Esophagus squamous epithelium (tissue), 4 donors: ENCODE results near the gene UCKL1.

ENCODE experiments used
- POLR2A ChIP-seq, 4 donors: fragments of 450-650 bp; IDR thresholded peaks; one replicate each; pipeline ENCODE4 v1.6.1; 2017; ENCODE audit warnings: antibody characterized with exemption in 4 of 4, mild to moderate bottlenecking in 4 of 4, moderate library complexity in 3 of 4
- TF ChIP-seq, protein P1 (sequence below), 6 experiments: fragments of 450-650 bp in 4 of 6; fragments of 200-600 bp in 2 of 6; sonication (generic) in 2 of 6; IDR thresholded peaks; one replicate each; pipeline ENCODE4 v1.5.1; 2016 to 2019; ENCODE audit warnings: antibody characterized with exemption in 6 of 6, mild to moderate bottlenecking in 4 of 6, moderate library complexity in 4 of 6

DNA sequence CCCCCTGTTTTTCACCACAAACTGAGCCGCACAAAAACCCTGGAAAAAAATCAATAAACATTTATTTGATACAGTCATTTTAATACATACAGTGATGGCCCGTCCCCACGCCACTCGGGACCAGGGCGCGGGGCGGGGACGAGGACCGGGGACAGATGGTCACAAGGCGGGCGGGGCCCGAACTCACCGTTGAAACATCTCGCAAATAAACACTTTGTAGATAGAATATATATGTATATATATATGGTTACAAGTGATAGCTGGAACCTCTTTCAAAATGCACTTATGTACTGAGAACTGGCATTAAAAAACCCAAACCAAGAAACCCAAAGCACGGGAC, 418 bp upstream of the UCKL1 start:
- TF ChIP-seq, protein P1, sequence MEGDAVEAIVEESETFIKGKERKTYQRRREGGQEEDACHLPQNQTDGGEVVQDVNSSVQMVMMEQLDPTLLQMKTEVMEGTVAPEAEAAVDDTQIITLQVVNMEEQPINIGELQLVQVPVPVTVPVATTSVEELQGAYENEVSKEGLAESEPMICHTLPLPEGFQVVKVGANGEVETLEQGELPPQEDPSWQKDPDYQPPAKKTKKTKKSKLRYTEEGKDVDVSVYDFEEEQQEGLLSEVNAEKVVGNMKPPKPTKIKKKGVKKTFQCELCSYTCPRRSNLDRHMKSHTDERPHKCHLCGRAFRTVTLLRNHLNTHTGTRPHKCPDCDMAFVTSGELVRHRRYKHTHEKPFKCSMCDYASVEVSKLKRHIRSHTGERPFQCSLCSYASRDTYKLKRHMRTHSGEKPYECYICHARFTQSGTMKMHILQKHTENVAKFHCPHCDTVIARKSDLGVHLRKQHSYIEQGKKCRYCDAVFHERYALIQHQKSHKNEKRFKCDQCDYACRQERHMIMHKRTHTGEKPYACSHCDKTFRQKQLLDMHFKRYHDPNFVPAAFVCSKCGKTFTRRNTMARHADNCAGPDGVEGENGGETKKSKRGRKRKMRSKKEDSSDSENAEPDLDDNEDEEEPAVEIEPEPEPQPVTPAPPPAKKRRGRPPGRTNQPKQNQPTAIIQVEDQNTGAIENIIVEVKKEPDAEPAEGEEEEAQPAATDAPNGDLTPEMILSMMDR (IDR thresholded peaks at IDR 0.05), result no peak
- TF ChIP-seq POLR2A (IDR thresholded peaks at IDR 0.05), result no peak
